Measurements from ENCODE around the gene DENND10. TPM values are rescaled to one million over a fixed set of nuclear protein-coding genes. Genes with fewer than 3 reads are reported as not detected.
A peak's percentile ranks its signal among the peaks of the same experiment; 100 is the strongest.

The DENND10 gene, protein sequence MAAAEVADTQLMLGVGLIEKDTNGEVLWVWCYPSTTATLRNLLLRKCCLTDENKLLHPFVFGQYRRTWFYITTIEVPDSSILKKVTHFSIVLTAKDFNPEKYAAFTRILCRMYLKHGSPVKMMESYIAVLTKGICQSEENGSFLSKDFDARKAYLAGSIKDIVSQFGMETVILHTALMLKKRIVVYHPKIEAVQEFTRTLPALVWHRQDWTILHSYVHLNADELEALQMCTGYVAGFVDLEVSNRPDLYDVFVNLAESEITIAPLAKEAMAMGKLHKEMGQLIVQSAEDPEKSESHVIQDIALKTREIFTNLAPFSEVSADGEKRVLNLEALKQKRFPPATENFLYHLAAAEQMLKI
- total RNA-seq = 59.0 and 67.3 TPM in 2 replicates

GRCh38 chr10:119103903-119104653, at the start of gene DENND10:
DENND10 (plus strand) TSS chr10:119104113; CDS start chr10:119104143, 30 bp downstream.
- Histone ChIP-seq H3K27me3 (ENCODE audit: control insufficient read depth, insufficient read depth, low read length) (no peaks in the 10 kb centered on the region), H3K36me3 (ENCODE audit: control insufficient read depth, insufficient read depth, low read length) (peaks cover 2% of the 10 kb centered on the region), H3K4me3 (ENCODE audit: low read depth, low read length) (peak within 1 kb of the TSS; percentile 67)
- FAIRE-seq = no peak
- TF ChIP-seq, protein P1, sequence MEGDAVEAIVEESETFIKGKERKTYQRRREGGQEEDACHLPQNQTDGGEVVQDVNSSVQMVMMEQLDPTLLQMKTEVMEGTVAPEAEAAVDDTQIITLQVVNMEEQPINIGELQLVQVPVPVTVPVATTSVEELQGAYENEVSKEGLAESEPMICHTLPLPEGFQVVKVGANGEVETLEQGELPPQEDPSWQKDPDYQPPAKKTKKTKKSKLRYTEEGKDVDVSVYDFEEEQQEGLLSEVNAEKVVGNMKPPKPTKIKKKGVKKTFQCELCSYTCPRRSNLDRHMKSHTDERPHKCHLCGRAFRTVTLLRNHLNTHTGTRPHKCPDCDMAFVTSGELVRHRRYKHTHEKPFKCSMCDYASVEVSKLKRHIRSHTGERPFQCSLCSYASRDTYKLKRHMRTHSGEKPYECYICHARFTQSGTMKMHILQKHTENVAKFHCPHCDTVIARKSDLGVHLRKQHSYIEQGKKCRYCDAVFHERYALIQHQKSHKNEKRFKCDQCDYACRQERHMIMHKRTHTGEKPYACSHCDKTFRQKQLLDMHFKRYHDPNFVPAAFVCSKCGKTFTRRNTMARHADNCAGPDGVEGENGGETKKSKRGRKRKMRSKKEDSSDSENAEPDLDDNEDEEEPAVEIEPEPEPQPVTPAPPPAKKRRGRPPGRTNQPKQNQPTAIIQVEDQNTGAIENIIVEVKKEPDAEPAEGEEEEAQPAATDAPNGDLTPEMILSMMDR (IDR thresholded peaks at IDR 0.05; ENCODE audit: insufficient read depth, low read length, severe bottlenecking) = no peak
- DNase-seq (ENCODE audit: low read depth) = peak; percentile 37

DNA sequence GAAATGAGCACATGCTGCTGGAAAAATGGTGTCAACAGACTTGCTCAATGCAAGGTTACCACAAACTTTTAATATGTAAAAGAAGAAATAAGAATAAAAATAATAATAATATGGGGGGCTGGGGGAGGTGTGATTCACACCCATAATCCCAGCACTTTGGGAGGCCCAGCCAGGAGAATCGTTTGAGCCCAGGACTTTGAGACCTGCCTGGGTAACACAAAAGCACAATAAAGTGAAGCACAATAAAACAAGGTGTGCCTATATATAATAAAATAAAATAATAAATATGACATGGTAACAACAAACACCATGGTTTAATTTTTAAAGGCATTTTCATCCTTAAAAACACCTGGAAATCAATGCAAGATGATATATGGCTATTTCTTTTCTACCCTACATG, 48.4 kb upstream of the DENND10 start:
- no peak for FAIRE-seq

DNA sequence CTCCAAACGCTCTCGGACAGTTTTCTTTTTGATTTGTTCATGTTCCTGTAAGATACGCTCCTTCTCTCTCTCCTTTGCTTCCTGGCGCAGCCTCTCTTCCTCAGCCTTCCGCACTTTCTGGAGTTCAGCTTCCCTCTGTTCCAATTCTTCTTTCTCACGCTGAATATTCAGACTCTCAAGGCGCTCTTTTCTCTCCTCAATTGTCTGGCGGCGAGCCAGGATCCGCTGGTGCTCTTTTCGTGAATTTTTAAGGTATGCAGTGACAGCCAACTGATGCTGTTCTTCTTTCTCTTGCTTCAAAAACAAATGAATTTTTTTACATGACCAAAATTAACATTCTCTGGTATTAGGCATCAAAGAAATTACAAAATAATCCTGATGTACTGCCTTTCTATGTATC, 45.9 kb upstream of the DENND10 start:
- TF ChIP-seq, protein P1 (IDR thresholded peaks at IDR 0.05; ENCODE audit: insufficient read depth, low read length, severe bottlenecking) = no peak
- DNase-seq (ENCODE audit: low read depth) = no peak
- no peak overlapping the region for H3K4me3 ChIP-seq (ENCODE audit: low read depth, low read length)
- H3K27me3 ChIP-seq (ENCODE audit: control insufficient read depth, insufficient read depth, low read length) = no peaks in the 10 kb centered on the region
- no peak for FAIRE-seq
- peaks cover 23% of the 10 kb centered on the region for H3K36me3 ChIP-seq (ENCODE audit: control insufficient read depth, insufficient read depth, low read length)

More for the DNA sequence above, 48.4 kb upstream of the DENND10 start:
- H3K4me3 ChIP-seq (ENCODE audit: low read depth, low read length) = no peak overlapping the region
- no peaks in the 10 kb centered on the region for H3K27me3 ChIP-seq (ENCODE audit: control insufficient read depth, insufficient read depth, low read length)
- no peak for DNase-seq (ENCODE audit: low read depth)
- H3K36me3 ChIP-seq (ENCODE audit: control insufficient read depth, insufficient read depth, low read length) = peaks cover 21% of the 10 kb centered on the region
- TF ChIP-seq, protein P1 (IDR thresholded peaks at IDR 0.05; ENCODE audit: insufficient read depth, low read length, severe bottlenecking) = no peak

GRCh38 chr10:119059557-119059956, 44.4 kb upstream of the DENND10 start:
- FAIRE-seq = no peak
- no peak for DNase-seq (ENCODE audit: low read depth)
- TF ChIP-seq, protein P1 (IDR thresholded peaks at IDR 0.05; ENCODE audit: insufficient read depth, low read length, severe bottlenecking) = no peak
- no peaks in the 10 kb centered on the region for H3K27me3 ChIP-seq (ENCODE audit: control insufficient read depth, insufficient read depth, low read length)
- H3K4me3 ChIP-seq (ENCODE audit: low read depth, low read length) = no peak overlapping the region
- peaks cover 25% of the 10 kb centered on the region for H3K36me3 ChIP-seq (ENCODE audit: control insufficient read depth, insufficient read depth, low read length)

- no peak overlapping the region for H3K4me3 ChIP-seq (ENCODE audit: low read depth, low read length)
- TF ChIP-seq, protein P1 (IDR thresholded peaks at IDR 0.05; ENCODE audit: insufficient read depth, low read length, severe bottlenecking) = no peak
- FAIRE-seq (no peak), DNase-seq (ENCODE audit: low read depth) (no peak)
- H3K36me3 ChIP-seq (ENCODE audit: control insufficient read depth, insufficient read depth, low read length) = peaks cover 27% of the 10 kb centered on the region
- H3K27me3 ChIP-seq (ENCODE audit: control insufficient read depth, insufficient read depth, low read length) = no peaks in the 10 kb centered on the region
Measured at GRCh38 chr10:119060107-119060506, 43.8 kb upstream of the DENND10 start.
